ENCODE data around the gene CAB39L. TPM values are rescaled to one million over a fixed set of nuclear protein-coding genes. Genes with fewer than 3 reads are reported as not detected.

The CAB39L gene
- total RNA-seq, 1 experiment from 2014 or later = 17.5 TPM

GRCh38 chr13:49288458-49288857, 155.4 kb downstream of the CAB39L start:
- no peak for DNase-seq (ENCODE audit: low spot score)

- DNase-seq (ENCODE audit: low spot score) = no peak
These were observed 155.9 kb downstream of the CAB39L start for GRCh38 chr13:49287995-49288394.

GRCh38 chr13:49279885-49280284, 164.0 kb downstream of the CAB39L start:
- no peak for DNase-seq (ENCODE audit: low spot score)

GRCh38 chr13:49279112-49279511, 164.8 kb downstream of the CAB39L start:
- DNase-seq (ENCODE audit: low spot score) = no peak

- DNase-seq (ENCODE audit: low spot score) = no peak
These were observed 165.7 kb downstream of the CAB39L start for GRCh38 chr13:49278211-49278610.

- DNase-seq (ENCODE audit: low spot score) = no peak
These were observed 171.6 kb downstream of the CAB39L start for GRCh38 chr13:49272296-49272695.

GRCh38 chr13:49271264-49271663, 172.6 kb downstream of the CAB39L start:
- DNase-seq (ENCODE audit: low spot score) = no peak

GRCh38 chr13:49265822-49266221, 178.0 kb downstream of the CAB39L start:
- no peak for DNase-seq (ENCODE audit: low spot score)

DNA sequence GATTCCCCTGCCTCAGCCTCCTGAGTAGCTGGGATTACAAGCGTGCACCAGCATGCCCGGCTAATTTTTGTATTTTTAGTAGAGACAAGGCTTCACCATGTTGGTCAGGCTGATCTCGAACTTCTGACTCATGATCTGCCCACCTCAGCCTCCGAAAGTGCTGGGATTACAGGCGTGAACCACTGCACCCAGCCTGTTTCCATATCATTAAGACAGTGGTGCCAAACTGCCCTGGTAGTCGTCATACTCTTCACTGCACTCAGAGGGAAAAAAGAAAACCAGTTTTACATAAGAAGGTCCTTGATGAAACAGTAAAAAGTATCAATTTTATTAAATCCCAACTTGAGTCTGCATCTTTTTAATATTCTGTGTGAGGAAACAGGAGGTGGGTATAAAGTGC, 181.2 kb downstream of the CAB39L start:
- DNase-seq (ENCODE audit: low spot score) = no peak

- DNase-seq (ENCODE audit: low spot score) = no peak
These were observed 184.3 kb downstream of the CAB39L start for GRCh38 chr13:49259586-49259985.

Other genes with a start within 250 kb of the CAB39L start
- gene MLNR, start 223.7 kb downstream of the CAB39L start, total RNA-seq (2014; rRNA removed; shearing (Covaris generic)) = not detected in 2 replicates
- 7.0 and 27.1 TPM in 2 replicates for gene CDADC1, start 196.1 kb downstream of the CAB39L start, total RNA-seq (2014; rRNA removed; shearing (Covaris generic))
- 5.3 and 8.7 TPM in 2 replicates for gene SETDB2, start 210 bp upstream of the CAB39L start, total RNA-seq (2014; rRNA removed; shearing (Covaris generic))
- 20.9 and 21.8 TPM in 2 replicates for gene PHF11, start 51.9 kb upstream of the CAB39L start, total RNA-seq (2014; rRNA removed; shearing (Covaris generic))
- 20.5 and 26.2 TPM in 2 replicates for gene RCBTB1, start 141.5 kb upstream of the CAB39L start, total RNA-seq (2014; rRNA removed; shearing (Covaris generic))
- gene ARL11, start 184.4 kb upstream of the CAB39L start, total RNA-seq (2014; rRNA removed; shearing (Covaris generic)) = not detected in 2 replicates
- gene EBPL, start 247.4 kb upstream of the CAB39L start, total RNA-seq (2014; rRNA removed; shearing (Covaris generic)) = 123 and 133 TPM in 2 replicates